Spleen (tissue), 11 donors: ENCODE results near the gene EOLA2. TPM values are rescaled to one million over a fixed set of nuclear protein-coding genes. Genes with fewer than 3 reads are reported as not detected.
A peak's percentile ranks its signal among the peaks of the same experiment; 100 is the strongest.
"Not testable (repeated sequence)": the region's sequence is repeated elsewhere in the genome, so short reads cannot be mapped to it uniquely, and the experiment has no call there.

Experiments
- DNase-seq: peaks from one replicate; pipeline ENCODE4 v3.0.0-alpha.2; 2020
- H3K27ac ChIP-seq, 8 donors: fragments of 200-600 bp; sonication (generic) in 7 of 8; 1 replicate in 4 of 8; 2 replicates in 4 of 8; pipeline versions ENCODE4 v1.5.0 to v1.8.0; 2016 to 2021; ENCODE audit warnings: inconsistent platforms in 4 of 8, mild to moderate bottlenecking in 4 of 8, moderate library complexity in 1 of 8
- H3K27me3 ChIP-seq, 7 donors: fragments of 200-600 bp; sonication (generic) in 6 of 7; replicated peaks in 1 of 7; 1 replicate in 4 of 7; 2 replicates in 3 of 7; pipeline versions ENCODE4 v1.5.0 to v1.8.0; 2016 to 2021; ENCODE audit warnings: inconsistent platforms in 3 of 7, mild to moderate bottlenecking in 1 of 7
- H3K36me3 ChIP-seq, 6 donors: fragments of 200-600 bp; sonication (generic) in 5 of 6; 1 replicate in 4 of 6; 2 replicates in 2 of 6; pipeline versions ENCODE4 v1.5.0 to v1.8.0; 2016 to 2021; ENCODE audit warnings: inconsistent platforms in 2 of 6
- H3K4me1 ChIP-seq, 6 donors: fragments of 200-600 bp; sonication (generic) in 5 of 6; 1 replicate in 3 of 6; 2 replicates in 3 of 6; pipeline versions ENCODE4 v1.5.0 to v1.8.0; 2016 to 2021; ENCODE audit warnings: inconsistent platforms in 3 of 6
- H3K4me3 ChIP-seq, 8 donors: fragments of 200-600 bp; sonication (generic) in 7 of 8; 1 replicate in 4 of 8; 2 replicates in 4 of 8; pipeline versions ENCODE4 v1.5.0 to v1.8.0; 2016 to 2021; ENCODE audit warnings: inconsistent platforms in 4 of 8, mild to moderate bottlenecking in 4 of 8, moderate library complexity in 2 of 8
- H3K9me3 ChIP-seq, 8 donors: fragments of 200-600 bp; sonication (generic) in 7 of 8; 1 replicate in 4 of 8; 2 replicates in 4 of 8; pipeline versions ENCODE4 v1.5.0 to v1.8.0; 2016 to 2021; ENCODE audit warnings: inconsistent platforms in 4 of 8
- CTCF ChIP-seq, 11 experiments: fragments of 200-600 bp in 7 of 11; fragments of 450-650 bp in 4 of 11; sonication (generic) in 4 of 11; IDR thresholded peaks in 8 of 11; conservative IDR thresholded peaks in 3 of 11; 1 replicate in 7 of 11; 2 replicates in 4 of 11; pipeline versions ENCODE4 v1.4.0 to v1.8.0; 2016 to 2021; ENCODE audit warnings: antibody characterized with exemption in 11 of 11, inconsistent platforms in 4 of 11, mild to moderate bottlenecking in 1 of 11
- POLR2A ChIP-seq, 3 donors: fragments of 450-650 bp; IDR thresholded peaks; one replicate each; pipeline ENCODE4 v1.5.1; 2017; ENCODE audit warnings: antibody characterized with exemption in 3 of 3, mild to moderate bottlenecking in 1 of 3
- POLR2AphosphoS5 ChIP-seq, 3 donors: sonication (generic); formaldehyde crosslinking; IDR thresholded peaks; one replicate each; pipeline ENCODE4 v1.5.1; 2017; ENCODE audit warnings: antibody characterized with exemption in 3 of 3
- WGBS, 5 donors: extraction: QIAGEN DNeasy Blood & Tissue Kit in 3 of 5; methylation state at CpG; one replicate each; pipeline versions ENCODE4 v1.1.5 to v1.1.7; 2013 to 2018; 5-methylcytosine and 5-hydroxymethylcytosine counted together
- intact Hi-C: fragments of 100-400 bp; cut with DNase I; formaldehyde crosslinking; loops from one replicate; pipeline ENCODE4 v1.15.0; 2023; ENCODE audit warnings: low total_unique reads
- polyA plus RNA-seq, 3 donors: library from polyadenylated mRNA; stranded (reverse); fragments of 200-250 nt; gene quantifications; one replicate each; pipeline ENCODE4 v1.2.1, GENCODE V29; 2013
- total RNA-seq, 7 donors: library from RNA; depleted of rRNA in 3 of 7; stranded (reverse); fragments of >200 nt in 3 of 7; fragmentation: NEBNext Ultra II Directional in 4 of 7; extraction: Animal tissue kit (Norgen Biotek cat#: 25700) in 4 of 7; gene quantifications; one replicate each; pipeline versions ENCODE4 v1.1.0 to v1.2.1, GENCODE V29; 2016 to 2021
- donor health status: healthy with polysubstance abuse.
- donor health status: DM: no; HTN: no; CAD: no; lungs with moderate emphysema.
- donor health status: DM: no; HTN: no; CAD: no.
- donor health status: Bipolar disorder and iron deficiency.
- donor health status: healthy.
- donor health status: DM: no; HTN: no; CAD: no.
- donor health status: DM: yes; HTN: yes; CAD: no.

Gene EOLA2
- total and polyA plus RNA-seq, 10 donors: 14.9 to 55.3 (median 34.9) TPM

GRCh38 chrX:149937871-149938426 lies 342 bp downstream of the EOLA2 start:
- peak overlapping the region; percentile 47 to 79 (median 56) for H3K4me3 ChIP-seq
- DNase-seq: peak; percentile 92
- H3K27ac ChIP-seq: peak overlapping the region; percentile 70 to 96 (median 90)
- WGBS, 5 donors: 0 to 46% (median 23%) methylated on average over 29 to 46 of the region's 46 CpGs; no CpG with 5 or more reads in 1 of the 5 donors
- TF ChIP-seq POLR2A (IDR thresholded peaks at IDR 0.05): no peak
- TF ChIP-seq CTCF (IDR thresholded peaks at IDR 0.05 in 8 of 11, conservative IDR thresholded peaks at IDR 0.05 in 3 of 11): no peak
- TF ChIP-seq POLR2AphosphoS5 (IDR thresholded peaks at IDR 0.05): no peak
- H3K27me3 ChIP-seq: no peaks in the 10 kb centered on the region
- peaks cover 0 to 11% (median 6%) of the 10 kb centered on the region in 6 donors for H3K4me1 ChIP-seq
- peaks cover 0 to 22% (median 0%) of the 10 kb centered on the region in 6 donors for H3K36me3 ChIP-seq
- H3K9me3 ChIP-seq: no peaks in the 10 kb centered on the region
- intact Hi-C loops: no loop called here

- DNase-seq, H3K27me3 ChIP-seq, intact Hi-C loops, H3K9me3 ChIP-seq: not testable (repeated sequence)
- Histone ChIP-seq H3K36me3 (peaks cover 0 to 23% (median 0%) of the 10 kb centered on the region in 6 donors), H3K4me1 (peaks cover 0 to 11% (median 6%) of the 10 kb centered on the region in 6 donors), H3K27ac (peak overlapping the region in 4 of 8 donors; percentile 94 to 96 (median 94)), H3K4me3 (peak overlapping the region; percentile 47 to 79 (median 56))
- 50 to 74% (median 70%) methylated on average over 4 to 5 of the region's 5 CpGs for WGBS, 5 donors
Observed at GRCh38 chrX:149937328-149937727, 963 bp downstream of the EOLA2 start.

- DNase-seq, H3K9me3 ChIP-seq, H3K27me3 ChIP-seq, H3K4me3 ChIP-seq, intact Hi-C loops, H3K4me1 ChIP-seq, H3K27ac ChIP-seq: not testable (repeated sequence)
- 74 to 95% (median 84%) methylated on average over 11 to 18 of the region's 21 CpGs; no CpG with 5 or more reads in 1 of the 5 donors for WGBS, 5 donors
- peaks cover 0 to 35% (median 0%) of the 10 kb centered on the region in 6 donors for H3K36me3 ChIP-seq
Observed at GRCh38 chrX:149933547-149933946, 4.7 kb downstream of the EOLA2 start.

GRCh38 chrX:149932970-149933369 lies 5.3 kb downstream of the EOLA2 start:
- H3K9me3 ChIP-seq, DNase-seq, H3K27ac ChIP-seq, H3K4me3 ChIP-seq, intact Hi-C loops, H3K27me3 ChIP-seq, H3K4me1 ChIP-seq: not testable (repeated sequence)
- 100% methylated on average over 1 of the region's 5 CpGs; no CpG with 5 or more reads in 2 of the 5 donors for WGBS, 5 donors
- H3K36me3 ChIP-seq: peaks cover 0 to 35% (median 0%) of the 10 kb centered on the region in 6 donors

GRCh38 chrX:149932150-149932549 lies 6.1 kb downstream of the EOLA2 start:
- H3K4me1 ChIP-seq, intact Hi-C loops, H3K4me3 ChIP-seq, H3K27me3 ChIP-seq, H3K9me3 ChIP-seq, DNase-seq, H3K27ac ChIP-seq: not testable (repeated sequence)
- 50 to 100% (median 93%) methylated on average over 2 of the region's 2 CpGs for WGBS, 5 donors
- peaks cover 0 to 35% (median 0%) of the 10 kb centered on the region in 6 donors for H3K36me3 ChIP-seq

- DNase-seq, intact Hi-C loops, H3K9me3 ChIP-seq, H3K4me3 ChIP-seq, H3K4me1 ChIP-seq, H3K27me3 ChIP-seq, H3K27ac ChIP-seq: not testable (repeated sequence)
- WGBS, 5 donors: 51 to 72% (median 62%) methylated on average over 1 to 2 of the region's 4 CpGs
- H3K36me3 ChIP-seq: peaks cover 0 to 35% (median 0%) of the 10 kb centered on the region in 6 donors
Observed at GRCh38 chrX:149931355-149931754, 6.9 kb downstream of the EOLA2 start.

- WGBS, 5 donors: 82 to 100% (median 88%) methylated on average over 1 to 2 of the region's 7 CpGs; no CpG with 5 or more reads in 2 of the 5 donors
- H3K4me3 ChIP-seq, H3K9me3 ChIP-seq, H3K27me3 ChIP-seq, H3K27ac ChIP-seq, intact Hi-C loops, H3K4me1 ChIP-seq, DNase-seq: not testable (repeated sequence)
- peaks cover 0 to 27% (median 0%) of the 10 kb centered on the region in 6 donors for H3K36me3 ChIP-seq
Observed at GRCh38 chrX:149929400-149929799, 8.9 kb downstream of the EOLA2 start, which contains the start of gene HSFX4. TSS of gene HSFX4 (plus strand) at chrX:149929573. CDS start at chrX:149929645, 72 bp downstream.

- H3K27ac ChIP-seq, intact Hi-C loops, H3K9me3 ChIP-seq, H3K4me3 ChIP-seq, DNase-seq, H3K4me1 ChIP-seq, H3K27me3 ChIP-seq: not testable (repeated sequence)
- peaks cover 0 to 19% (median 0%) of the 10 kb centered on the region in 6 donors for H3K36me3 ChIP-seq
- 89 to 100% (median 90%) methylated on average over 1 of the region's 1 CpG; no CpG with 5 or more reads in 2 of the 5 donors for whole genome bisulfite sequencing, 5 donors
Observed at GRCh38 chrX:149928635-149929034, 9.7 kb downstream of the EOLA2 start.

- no CpG with 5 or more reads among the region's 1 CpG for WGBS, 5 donors
- peaks cover 0 to 13% (median 0%) of the 10 kb centered on the region in 6 donors for H3K36me3 ChIP-seq
- H3K9me3 ChIP-seq, H3K27ac ChIP-seq, H3K4me1 ChIP-seq, H3K27me3 ChIP-seq, intact Hi-C loops, H3K4me3 ChIP-seq, DNase-seq: not testable (repeated sequence)
Observed at GRCh38 chrX:149927964-149928258, 10.4 kb downstream of the EOLA2 start.
